Measurements from ENCODE around the gene ERO1A. TPM values are rescaled to one million over a fixed set of nuclear protein-coding genes. Genes with fewer than 3 reads are reported as not detected.

ERO1A gene, protein sequence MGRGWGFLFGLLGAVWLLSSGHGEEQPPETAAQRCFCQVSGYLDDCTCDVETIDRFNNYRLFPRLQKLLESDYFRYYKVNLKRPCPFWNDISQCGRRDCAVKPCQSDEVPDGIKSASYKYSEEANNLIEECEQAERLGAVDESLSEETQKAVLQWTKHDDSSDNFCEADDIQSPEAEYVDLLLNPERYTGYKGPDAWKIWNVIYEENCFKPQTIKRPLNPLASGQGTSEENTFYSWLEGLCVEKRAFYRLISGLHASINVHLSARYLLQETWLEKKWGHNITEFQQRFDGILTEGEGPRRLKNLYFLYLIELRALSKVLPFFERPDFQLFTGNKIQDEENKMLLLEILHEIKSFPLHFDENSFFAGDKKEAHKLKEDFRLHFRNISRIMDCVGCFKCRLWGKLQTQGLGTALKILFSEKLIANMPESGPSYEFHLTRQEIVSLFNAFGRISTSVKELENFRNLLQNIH
- total RNA-seq (10 to 100 TPM; 42.1 to 79.7 (median 46.5) TPM), polyA plus RNA-seq (10 to 100 TPM in 1 of 3 donors, 1 to 10 TPM in 2; 8.5 to 10.6 (median 8.7) TPM)
- long read RNA-seq, donor 1, partial matches to known transcripts, result 11 of 18 reads
- long read RNA-seq, donor 1, other reads (novel, unspliced or antisense), result 7 of 18 reads
- long read RNA-seq, donor 2, result 0 reads

DNA sequence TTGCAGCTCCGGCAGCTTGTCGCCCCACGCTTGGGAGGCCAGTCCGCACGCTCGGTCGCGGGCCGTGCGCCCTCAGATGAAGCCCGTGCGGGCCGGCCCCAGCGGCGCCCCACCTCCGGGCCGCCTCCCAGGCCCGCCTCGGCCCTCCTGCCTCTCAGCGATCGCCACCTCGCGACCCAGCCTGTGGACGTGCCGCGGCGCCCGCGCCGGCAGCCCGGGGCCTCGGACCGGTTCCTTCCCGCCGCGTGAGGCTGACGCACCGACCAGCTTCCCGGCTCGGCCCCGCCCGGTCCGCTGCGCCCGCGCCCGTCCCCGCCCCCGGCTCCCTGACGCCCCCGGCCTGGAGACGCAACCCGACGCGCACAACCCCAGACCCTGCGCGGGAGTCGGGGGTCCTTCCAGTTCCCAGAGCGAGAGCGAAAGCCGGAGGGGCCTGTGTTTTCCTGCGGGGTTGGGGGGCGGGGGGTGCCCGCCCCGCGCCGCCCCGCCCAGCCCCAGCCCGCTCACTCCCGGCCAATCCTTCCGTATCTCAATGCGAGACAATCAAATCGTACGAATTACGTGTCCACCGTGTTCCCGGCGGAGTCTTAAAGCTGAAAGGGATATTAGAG lies at the start of gene ERO1A:
Gene ERO1A, minus strand, starts transcription at position 78 of the 611 bp plus-strand sequence. Its CDS starts 77 bp downstream, at position 1.
- H3K4me1 ChIP-seq, result peaks cover 3 to 61% (median 41%) of the 10 kb centered on the region in 6 donors
- no peaks in the 10 kb centered on the region for H3K36me3 ChIP-seq
- no peaks in the 10 kb centered on the region for H3K9me3 ChIP-seq
- no peaks in the 10 kb centered on the region for H3K27me3 ChIP-seq (replicated peaks in 1 of 7)
- intact Hi-C loops (cut with DNase I; ENCODE audit: low total_unique reads), result no loop called here
- WGBS, 5 donors, result 0 to 1% (median 1%) methylated on average over 36 to 78 of the region's 78 CpGs
- TF ChIP-seq POLR2A (IDR thresholded peaks at IDR 0.05), result peak in 2 of 3 donors; percentile 29 to 33
- TF ChIP-seq, protein P1, sequence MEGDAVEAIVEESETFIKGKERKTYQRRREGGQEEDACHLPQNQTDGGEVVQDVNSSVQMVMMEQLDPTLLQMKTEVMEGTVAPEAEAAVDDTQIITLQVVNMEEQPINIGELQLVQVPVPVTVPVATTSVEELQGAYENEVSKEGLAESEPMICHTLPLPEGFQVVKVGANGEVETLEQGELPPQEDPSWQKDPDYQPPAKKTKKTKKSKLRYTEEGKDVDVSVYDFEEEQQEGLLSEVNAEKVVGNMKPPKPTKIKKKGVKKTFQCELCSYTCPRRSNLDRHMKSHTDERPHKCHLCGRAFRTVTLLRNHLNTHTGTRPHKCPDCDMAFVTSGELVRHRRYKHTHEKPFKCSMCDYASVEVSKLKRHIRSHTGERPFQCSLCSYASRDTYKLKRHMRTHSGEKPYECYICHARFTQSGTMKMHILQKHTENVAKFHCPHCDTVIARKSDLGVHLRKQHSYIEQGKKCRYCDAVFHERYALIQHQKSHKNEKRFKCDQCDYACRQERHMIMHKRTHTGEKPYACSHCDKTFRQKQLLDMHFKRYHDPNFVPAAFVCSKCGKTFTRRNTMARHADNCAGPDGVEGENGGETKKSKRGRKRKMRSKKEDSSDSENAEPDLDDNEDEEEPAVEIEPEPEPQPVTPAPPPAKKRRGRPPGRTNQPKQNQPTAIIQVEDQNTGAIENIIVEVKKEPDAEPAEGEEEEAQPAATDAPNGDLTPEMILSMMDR (IDR thresholded peaks at IDR 0.05 in 8 of 11, conservative IDR thresholded peaks at IDR 0.05 in 3 of 11), result peak in 1 of 11 experiments; percentile 5
- TF ChIP-seq POLR2AphosphoS5 (IDR thresholded peaks at IDR 0.05), result peak; percentile 61 to 84 (median 78)
- peak within 1 kb of the TSS; percentile 85 to 100 (median 99) for H3K27ac ChIP-seq
- H3K4me3 ChIP-seq, result peak within 1 kb of the TSS; percentile 56 to 91 (median 83)
- DNase-seq, result peak; percentile 96

DNA sequence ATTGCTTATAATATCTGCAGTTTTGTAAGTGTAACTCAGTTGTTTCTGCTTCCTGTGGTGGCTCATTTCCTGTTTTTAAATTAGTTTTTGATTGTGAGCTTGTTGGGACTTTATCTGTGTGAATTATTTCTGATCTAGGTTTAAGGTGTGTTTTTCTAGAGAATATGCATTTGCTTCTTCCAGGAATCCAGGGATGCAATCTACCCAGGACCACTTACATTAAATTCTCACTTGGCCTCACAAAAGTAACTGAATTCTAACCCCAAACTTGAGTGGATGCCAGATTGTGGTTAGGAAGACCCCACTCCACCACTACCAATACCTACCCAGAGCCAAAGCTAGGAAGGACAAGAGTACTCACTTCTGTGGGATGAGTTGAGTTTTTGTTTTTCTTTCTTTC lies 46.5 kb upstream of the ERO1A start:
- H3K27ac ChIP-seq, result peak overlapping the region; percentile 69 to 93 (median 86)
- H3K36me3 ChIP-seq, result peaks cover 0 to 31% (median 11%) of the 10 kb centered on the region in 6 donors

DNA sequence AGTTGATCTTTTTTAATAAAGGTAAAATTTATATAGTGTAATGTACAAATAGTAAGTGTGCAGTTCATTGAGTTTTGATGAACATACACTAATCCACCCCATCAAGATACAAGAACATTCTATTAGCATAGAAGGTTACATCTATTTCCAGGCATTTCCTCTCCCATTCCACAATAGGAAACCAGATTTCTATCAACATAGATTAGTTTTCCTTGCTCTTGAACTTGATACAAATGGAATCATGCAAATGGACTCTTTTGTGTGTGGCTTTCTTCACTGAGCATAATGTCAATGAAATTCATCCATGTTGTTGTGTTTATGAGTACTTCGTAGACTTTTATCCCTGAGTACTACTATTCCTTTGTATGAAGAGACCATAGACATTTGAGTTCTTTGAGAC lies 45.4 kb upstream of the ERO1A start:
- H3K27ac ChIP-seq, result peak overlapping the region in 7 of 8 donors; percentile 83 to 93 (median 86)

More for the DNA sequence above, 46.5 kb upstream of the ERO1A start:
- Histone ChIP-seq H3K9me3 (no peaks in the 10 kb centered on the region), H3K27me3 (replicated peaks in 1 of 7) (no peaks in the 10 kb centered on the region), H3K4me3 (peak overlapping the region in 3 of 8 donors; percentile 1 to 47 (median 5)), H3K4me1 (peaks cover 0 to 76% (median 45%) of the 10 kb centered on the region in 6 donors)
- TF ChIP-seq POLR2A (IDR thresholded peaks at IDR 0.05), result no peak
- no peak for TF ChIP-seq POLR2AphosphoS5 (IDR thresholded peaks at IDR 0.05)
- TF ChIP-seq, protein P1 (IDR thresholded peaks at IDR 0.05 in 8 of 11, conservative IDR thresholded peaks at IDR 0.05 in 3 of 11), result no peak
- no peak for DNase-seq
- intact Hi-C loops (cut with DNase I; ENCODE audit: low total_unique reads), result no loop called here

More for the DNA sequence above, 45.4 kb upstream of the ERO1A start:
- H3K27me3 ChIP-seq (replicated peaks in 1 of 7), result no peaks in the 10 kb centered on the region
- peaks cover 0 to 20% (median 3%) of the 10 kb centered on the region in 6 donors for H3K36me3 ChIP-seq
- WGBS, 5 donors, result 87 to 100% (median 98%) methylated on average over 1 of the region's 1 CpG
- DNase-seq, result no peak
- H3K4me1 ChIP-seq, result peaks cover 0 to 87% (median 48%) of the 10 kb centered on the region in 6 donors
- intact Hi-C loops (cut with DNase I; ENCODE audit: low total_unique reads), result no loop called here
- H3K4me3 ChIP-seq, result no peak overlapping the region
- H3K9me3 ChIP-seq, result no peaks in the 10 kb centered on the region
- TF ChIP-seq POLR2AphosphoS5 (IDR thresholded peaks at IDR 0.05), result no peak
- TF ChIP-seq, protein P1 (IDR thresholded peaks at IDR 0.05 in 8 of 11, conservative IDR thresholded peaks at IDR 0.05 in 3 of 11), result no peak
- no peak for TF ChIP-seq POLR2A (IDR thresholded peaks at IDR 0.05)
